ENCODE results near the gene BTBD8.

BTBD8 gene

GRCh38 chr1:92191726-92192125 lies 111.6 kb downstream of the BTBD8 start:
- no peak for DNase-seq (ENCODE audit: low read depth in 1 of 2, low spot score in 1 of 2)
- TF ChIP-seq POLR2AphosphoS5 (IDR thresholded peaks at IDR 0.05; ENCODE audit: low read depth), result no peak
- no peak for TF ChIP-seq CTCF (IDR thresholded peaks at IDR 0.05; ENCODE audit: insufficient read depth, low read length)
- TF ChIP-seq SPI1 (IDR thresholded peaks at IDR 0.05; ENCODE audit: borderline replicate concordance, low read depth), result no peak
- TF ChIP-seq REST (IDR thresholded peaks at IDR 0.05; ENCODE audit: insufficient replicate concordance, low read depth), result no peak
- TF ChIP-seq GABPA (IDR thresholded peaks at IDR 0.05; ENCODE audit: low read depth), result no peak

GRCh38 chr1:92192246-92192645 lies 112.1 kb downstream of the BTBD8 start:
- Histone ChIP-seq H3K27ac (replicated peaks) (no peak overlapping the region), H3K27me3 (ENCODE audit: insufficient read depth, poor library complexity, severe bottlenecking) (no peaks in the 10 kb centered on the region), H3K4me3 (replicated peaks; ENCODE audit: insufficient read depth, low read length) (no peak overlapping the region)
- TF ChIP-seq POLR2AphosphoS5 (IDR thresholded peaks at IDR 0.05; ENCODE audit: low read depth) (no peak), SPI1 (IDR thresholded peaks at IDR 0.05; ENCODE audit: borderline replicate concordance, low read depth) (no peak), REST (IDR thresholded peaks at IDR 0.05; ENCODE audit: insufficient replicate concordance, low read depth) (no peak), CTCF (IDR thresholded peaks at IDR 0.05; ENCODE audit: insufficient read depth, low read length) (no peak), GABPA (IDR thresholded peaks at IDR 0.05; ENCODE audit: low read depth) (no peak)
- no peak for DNase-seq (ENCODE audit: low read depth in 1 of 2, low spot score in 1 of 2)

More at GRCh38 chr1:92191726-92192125, 111.6 kb downstream of the BTBD8 start:
- no peak overlapping the region for H3K27ac ChIP-seq (replicated peaks)
- no peaks in the 10 kb centered on the region for H3K27me3 ChIP-seq (ENCODE audit: insufficient read depth, poor library complexity, severe bottlenecking)
- no peak overlapping the region for H3K4me3 ChIP-seq (replicated peaks; ENCODE audit: insufficient read depth, low read length)

- no peak overlapping the region for H3K4me3 ChIP-seq (replicated peaks; ENCODE audit: insufficient read depth, low read length)
- TF ChIP-seq POLR2AphosphoS5 (IDR thresholded peaks at IDR 0.05; ENCODE audit: low read depth) (no peak), CTCF (IDR thresholded peaks at IDR 0.05; ENCODE audit: insufficient read depth, low read length) (no peak), GABPA (IDR thresholded peaks at IDR 0.05; ENCODE audit: low read depth) (no peak)
- no peak for DNase-seq (ENCODE audit: low read depth in 1 of 2, low spot score in 1 of 2)
- no peak overlapping the region for H3K27ac ChIP-seq (replicated peaks)
- no peaks in the 10 kb centered on the region for H3K27me3 ChIP-seq (ENCODE audit: insufficient read depth, poor library complexity, severe bottlenecking)
Measured at GRCh38 chr1:92194511-92194910, 114.4 kb downstream of the BTBD8 start.

GRCh38 chr1:92201973-92202372 lies 121.8 kb downstream of the BTBD8 start:
- DNase-seq (ENCODE audit: low read depth in 1 of 2, low spot score in 1 of 2), result peak in 1 of 2 experiments; percentile 33
- H3K27ac ChIP-seq (replicated peaks), result no peak overlapping the region
- no peaks in the 10 kb centered on the region for H3K27me3 ChIP-seq (ENCODE audit: insufficient read depth, poor library complexity, severe bottlenecking)
- TF ChIP-seq GABPA (IDR thresholded peaks at IDR 0.05; ENCODE audit: low read depth), result no peak
- TF ChIP-seq SPI1 (IDR thresholded peaks at IDR 0.05; ENCODE audit: borderline replicate concordance, low read depth), result peak; percentile 23; the same call in 1 of the 2 replicates
- no peak for TF ChIP-seq REST (IDR thresholded peaks at IDR 0.05; ENCODE audit: insufficient replicate concordance, low read depth)
- no peak for TF ChIP-seq CTCF (IDR thresholded peaks at IDR 0.05; ENCODE audit: insufficient read depth, low read length)
- TF ChIP-seq POLR2AphosphoS5 (IDR thresholded peaks at IDR 0.05; ENCODE audit: low read depth), result no peak
- no peak overlapping the region for H3K4me3 ChIP-seq (replicated peaks; ENCODE audit: insufficient read depth, low read length)
